HL-60 (cell line): ENCODE results near the gene CDK3.
A peak's percentile ranks its signal among the peaks of the same experiment; 100 is the strongest.

Experiments
- DNase-seq, 2 experiments: peaks; one replicate each; pipeline ENCODE4 v3.0.0-alpha.2; 2010 to 2020; ENCODE audit warnings: low read depth in 1 of 2, low spot score in 1 of 2
- H3K27ac ChIP-seq: fragments of 250-450 bp; sonication (Bioruptor Pico); replicated peaks from 2 replicates; pipeline ENCODE4 v1.5.1; 2020; ENCODE audit warnings: mild to moderate bottlenecking, moderate library complexity
- H3K27me3 ChIP-seq: fragments of 250-450 bp; sonication (Bioruptor Pico); 2 replicates; pipeline ENCODE4 v1.5.1; 2021; ENCODE audit warnings: mild to moderate bottlenecking, moderate library complexity; ENCODE audit not compliant: insufficient read depth, poor library complexity, severe bottlenecking
- H3K4me3 ChIP-seq: replicated peaks from 2 replicates; pipeline ENCODE4 v1.5.1; 2011; ENCODE audit warnings: mild to moderate bottlenecking, control low read depth, low read length; ENCODE audit not compliant: insufficient read depth
- GABPA ChIP-seq: IDR thresholded peaks from 2 replicates; pipeline ENCODE4 v1.6.1; 2012; ENCODE audit warnings: low read depth
- POLR2AphosphoS5 ChIP-seq: IDR thresholded peaks from 2 replicates; pipeline ENCODE4 v1.6.1; 2012; ENCODE audit warnings: low read depth
- SPI1 ChIP-seq: IDR thresholded peaks from 2 replicates; pipeline ENCODE4 v1.6.1; 2012; ENCODE audit warnings: low read depth, mild to moderate bottlenecking, borderline replicate concordance
- TF ChIP-seq, protein P1 (sequence below): IDR thresholded peaks from one replicate; pipeline ENCODE4 v1.5.1; 2011; ENCODE audit warnings: low read length, control low read depth, inconsistent platforms; ENCODE audit not compliant: insufficient read depth
- TF ChIP-seq, protein P2 (sequence below): IDR thresholded peaks from 2 replicates; pipeline ENCODE4 v1.6.1; 2012; ENCODE audit warnings: low read depth; ENCODE audit not compliant: insufficient replicate concordance

Gene CDK3

DNA sequence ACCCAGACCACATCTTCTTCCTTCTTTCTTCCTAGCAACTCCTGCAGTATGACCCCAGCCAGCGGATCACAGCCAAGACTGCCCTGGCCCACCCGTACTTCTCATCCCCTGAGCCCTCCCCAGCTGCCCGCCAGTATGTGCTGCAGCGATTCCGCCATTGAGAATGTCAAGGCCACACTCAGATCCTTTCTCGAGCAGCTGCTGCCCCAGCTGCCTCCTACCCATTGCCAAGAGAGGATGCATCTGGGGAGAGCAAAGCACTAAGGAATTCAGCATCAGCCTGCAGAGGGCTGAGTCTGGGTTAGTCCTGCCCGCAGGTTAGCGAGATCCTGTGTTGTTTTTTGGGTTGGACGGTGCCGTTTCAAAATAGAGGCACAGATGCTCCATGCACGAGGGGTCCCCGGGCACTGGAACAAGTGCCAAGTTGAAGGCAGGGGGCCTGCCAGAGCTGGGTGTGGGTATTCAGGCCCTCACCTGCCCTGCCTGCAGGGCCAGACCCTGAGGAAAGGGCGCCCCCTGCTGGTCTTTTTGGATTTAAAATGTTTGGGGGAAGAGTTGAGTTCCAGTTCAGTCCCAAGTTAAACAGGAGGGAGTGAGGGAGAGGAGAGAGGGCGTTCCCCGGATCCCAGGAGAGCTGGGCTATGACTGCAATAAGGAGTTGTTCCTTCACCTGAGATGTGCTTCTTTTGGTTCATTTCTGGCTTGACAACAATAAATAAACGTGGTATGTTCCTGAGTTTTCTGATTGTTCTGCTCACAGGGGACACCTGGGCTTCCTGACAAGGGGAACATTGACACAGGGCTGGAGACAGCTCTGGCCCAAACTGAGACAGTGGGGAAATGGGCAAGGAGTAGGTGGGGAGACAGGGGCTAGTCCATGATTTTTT is 4.9 kb downstream of the CDK3 start:
- TF ChIP-seq GABPA (no peak), SPI1 (no peak), POLR2AphosphoS5 (no peak)
- TF ChIP-seq, protein P1, sequence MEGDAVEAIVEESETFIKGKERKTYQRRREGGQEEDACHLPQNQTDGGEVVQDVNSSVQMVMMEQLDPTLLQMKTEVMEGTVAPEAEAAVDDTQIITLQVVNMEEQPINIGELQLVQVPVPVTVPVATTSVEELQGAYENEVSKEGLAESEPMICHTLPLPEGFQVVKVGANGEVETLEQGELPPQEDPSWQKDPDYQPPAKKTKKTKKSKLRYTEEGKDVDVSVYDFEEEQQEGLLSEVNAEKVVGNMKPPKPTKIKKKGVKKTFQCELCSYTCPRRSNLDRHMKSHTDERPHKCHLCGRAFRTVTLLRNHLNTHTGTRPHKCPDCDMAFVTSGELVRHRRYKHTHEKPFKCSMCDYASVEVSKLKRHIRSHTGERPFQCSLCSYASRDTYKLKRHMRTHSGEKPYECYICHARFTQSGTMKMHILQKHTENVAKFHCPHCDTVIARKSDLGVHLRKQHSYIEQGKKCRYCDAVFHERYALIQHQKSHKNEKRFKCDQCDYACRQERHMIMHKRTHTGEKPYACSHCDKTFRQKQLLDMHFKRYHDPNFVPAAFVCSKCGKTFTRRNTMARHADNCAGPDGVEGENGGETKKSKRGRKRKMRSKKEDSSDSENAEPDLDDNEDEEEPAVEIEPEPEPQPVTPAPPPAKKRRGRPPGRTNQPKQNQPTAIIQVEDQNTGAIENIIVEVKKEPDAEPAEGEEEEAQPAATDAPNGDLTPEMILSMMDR = peak; percentile 26
- TF ChIP-seq, protein P2, sequence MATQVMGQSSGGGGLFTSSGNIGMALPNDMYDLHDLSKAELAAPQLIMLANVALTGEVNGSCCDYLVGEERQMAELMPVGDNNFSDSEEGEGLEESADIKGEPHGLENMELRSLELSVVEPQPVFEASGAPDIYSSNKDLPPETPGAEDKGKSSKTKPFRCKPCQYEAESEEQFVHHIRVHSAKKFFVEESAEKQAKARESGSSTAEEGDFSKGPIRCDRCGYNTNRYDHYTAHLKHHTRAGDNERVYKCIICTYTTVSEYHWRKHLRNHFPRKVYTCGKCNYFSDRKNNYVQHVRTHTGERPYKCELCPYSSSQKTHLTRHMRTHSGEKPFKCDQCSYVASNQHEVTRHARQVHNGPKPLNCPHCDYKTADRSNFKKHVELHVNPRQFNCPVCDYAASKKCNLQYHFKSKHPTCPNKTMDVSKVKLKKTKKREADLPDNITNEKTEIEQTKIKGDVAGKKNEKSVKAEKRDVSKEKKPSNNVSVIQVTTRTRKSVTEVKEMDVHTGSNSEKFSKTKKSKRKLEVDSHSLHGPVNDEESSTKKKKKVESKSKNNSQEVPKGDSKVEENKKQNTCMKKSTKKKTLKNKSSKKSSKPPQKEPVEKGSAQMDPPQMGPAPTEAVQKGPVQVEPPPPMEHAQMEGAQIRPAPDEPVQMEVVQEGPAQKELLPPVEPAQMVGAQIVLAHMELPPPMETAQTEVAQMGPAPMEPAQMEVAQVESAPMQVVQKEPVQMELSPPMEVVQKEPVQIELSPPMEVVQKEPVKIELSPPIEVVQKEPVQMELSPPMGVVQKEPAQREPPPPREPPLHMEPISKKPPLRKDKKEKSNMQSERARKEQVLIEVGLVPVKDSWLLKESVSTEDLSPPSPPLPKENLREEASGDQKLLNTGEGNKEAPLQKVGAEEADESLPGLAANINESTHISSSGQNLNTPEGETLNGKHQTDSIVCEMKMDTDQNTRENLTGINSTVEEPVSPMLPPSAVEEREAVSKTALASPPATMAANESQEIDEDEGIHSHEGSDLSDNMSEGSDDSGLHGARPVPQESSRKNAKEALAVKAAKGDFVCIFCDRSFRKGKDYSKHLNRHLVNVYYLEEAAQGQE = no peak
- H3K27me3 ChIP-seq = no peaks in the 10 kb centered on the region
- H3K4me3 ChIP-seq = no peak overlapping the region
- DNase-seq = peak in 1 of 2 experiments; percentile 86
- peak overlapping the region; percentile 3 for H3K27ac ChIP-seq

DNA sequence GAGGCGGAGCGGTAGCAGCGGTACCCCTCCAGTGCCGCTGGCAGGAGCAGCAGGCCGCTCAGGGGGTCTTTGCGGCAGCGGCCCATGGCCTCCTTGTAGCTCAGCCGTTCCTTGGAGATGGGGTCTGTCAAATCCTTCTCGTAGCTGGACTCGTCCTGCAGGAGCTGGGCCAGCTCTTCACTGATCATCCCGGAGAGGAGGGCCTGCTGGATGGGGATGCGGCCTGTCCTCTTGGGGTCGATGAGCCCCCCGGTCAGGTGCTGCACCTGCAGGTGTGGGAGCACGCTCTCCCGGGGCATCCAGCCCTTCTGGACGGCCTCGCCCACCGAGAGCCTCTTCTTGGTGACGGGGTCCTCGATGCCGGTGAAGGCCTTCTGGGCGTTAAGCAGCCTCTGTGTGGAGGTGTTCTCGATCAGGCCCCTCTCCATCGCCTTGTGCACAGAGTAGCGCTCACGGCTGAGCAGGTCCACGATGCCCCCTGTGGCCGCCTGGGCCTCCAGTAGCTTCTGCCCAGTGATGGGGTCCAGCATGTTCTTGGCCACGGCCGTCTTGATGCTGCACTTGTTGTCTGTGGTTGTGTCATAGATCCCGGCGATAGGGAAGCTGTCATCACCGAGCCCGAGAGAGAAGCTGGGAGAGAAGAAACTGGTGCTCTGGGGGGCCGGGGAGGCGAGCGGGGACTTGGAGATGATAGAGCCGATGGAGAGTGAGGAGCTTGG is 6.6 kb downstream of the CDK3 start:
- DNase-seq = no peak
- Histone ChIP-seq H3K27me3 (no peaks in the 10 kb centered on the region), H3K4me3 (no peak overlapping the region), H3K27ac (no peak overlapping the region)
- no peak for TF ChIP-seq POLR2AphosphoS5
- TF ChIP-seq GABPA = no peak
- TF ChIP-seq SPI1 = no peak
- TF ChIP-seq, protein P2 = no peak
- TF ChIP-seq, protein P1 = no peak

DNA sequence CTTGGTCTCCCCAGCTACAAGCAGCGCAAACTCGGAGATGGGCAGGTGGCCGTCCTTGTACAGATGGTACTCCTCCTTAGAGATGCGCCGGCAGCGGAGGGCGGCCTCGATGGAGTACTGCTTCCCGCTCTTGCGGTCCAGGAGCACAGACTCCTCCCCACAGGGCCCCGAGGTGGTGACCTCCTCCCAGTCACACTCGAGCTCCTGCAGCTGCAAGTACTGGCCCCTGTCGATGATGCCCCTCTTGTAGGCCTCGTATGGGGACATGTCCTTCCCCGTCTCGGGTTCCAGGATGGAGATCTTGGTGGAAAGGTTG is 7.2 kb downstream of the CDK3 start:
- H3K4me3 ChIP-seq = no peak overlapping the region
- H3K27me3 ChIP-seq = no peaks in the 10 kb centered on the region
- no peak for DNase-seq
- no peak overlapping the region for H3K27ac ChIP-seq
- TF ChIP-seq GABPA (no peak), POLR2AphosphoS5 (no peak), SPI1 (no peak)
- TF ChIP-seq, protein P2 = no peak
- TF ChIP-seq, protein P1 = no peak
